Smooth muscle cell (in vitro differentiated cells): ENCODE results near the gene CFAP92. TPM values are rescaled to one million over a fixed set of nuclear protein-coding genes. Genes with fewer than 3 reads are reported as not detected.

ENCODE experiments used
- DNase-seq: peaks from one replicate; lab custom pipeline; 2025; ENCODE audit not compliant: unreplicated experiment; lab: John Stamatoyannopoulos, UW
- H2AFZ ChIP-seq: fragments of 200-600 bp; sonication (generic); 2 replicates; pipeline ENCODE4 v1.6.0; 2016; ENCODE audit warnings: antibody characterized with exemption, low read depth, mild to moderate bottlenecking
- H3F3A ChIP-seq: fragments of 200-600 bp; sonication (generic); 2 replicates; pipeline ENCODE4 v1.6.0; 2017; ENCODE audit warnings: antibody characterized with exemption, low read depth
- H3K27ac ChIP-seq: fragments of 200-600 bp; sonication (generic); 2 replicates; pipeline ENCODE4 v1.5.1; 2016; ENCODE audit warnings: low read depth, mild to moderate bottlenecking
- H3K27me3 ChIP-seq: fragments of 200-600 bp; sonication (generic); 2 replicates; pipeline ENCODE4 v1.6.1; 2016; ENCODE audit warnings: low read depth, mild to moderate bottlenecking
- H3K36me3 ChIP-seq: fragments of 200-600 bp; sonication (generic); 2 replicates; pipeline ENCODE4 v1.5.1; 2016; ENCODE audit warnings: low read depth
- H3K4me1 ChIP-seq: fragments of 200-600 bp; sonication (generic); 2 replicates; pipeline ENCODE4 v1.5.1; 2016; ENCODE audit warnings: low read depth
- H3K4me2 ChIP-seq: fragments of 200-600 bp; sonication (generic); 2 replicates; pipeline ENCODE4 v1.6.0; 2016; ENCODE audit warnings: mild to moderate bottlenecking
- H3K4me3 ChIP-seq: fragments of 200-600 bp; sonication (generic); 2 replicates; pipeline ENCODE4 v1.5.1; 2016; ENCODE audit warnings: mild to moderate bottlenecking
- H3K79me2 ChIP-seq: fragments of 200-600 bp; sonication (generic); 2 replicates; pipeline ENCODE4 v1.6.0; 2016; ENCODE audit warnings: low read depth, mild to moderate bottlenecking
- H3K9ac ChIP-seq: fragments of 200-600 bp; sonication (generic); 2 replicates; pipeline ENCODE4 v1.6.0; 2016; ENCODE audit warnings: low read depth
- H3K9me3 ChIP-seq: fragments of 200-600 bp; sonication (generic); replicated peaks from 2 replicates; pipeline ENCODE4 v1.5.1; 2016; ENCODE audit warnings: low read depth
- H4K20me1 ChIP-seq: fragments of 200-600 bp; sonication (generic); 2 replicates; pipeline ENCODE4 v1.6.0; 2016; ENCODE audit warnings: low read depth
- CTCF ChIP-seq: fragments of 200-600 bp; sonication (generic); IDR thresholded peaks from 2 replicates; pipeline ENCODE4 v1.5.1; 2017; ENCODE audit warnings: borderline replicate concordance, mild to moderate bottlenecking, antibody characterized with exemption; ENCODE audit not compliant: insufficient read depth, poor library complexity, severe bottlenecking
- WGBS: methylation state at CpG from one replicate; pipeline ENCODE4 v1.1.7; 2016; ENCODE audit warnings: low lambda C conversion rate; 5-methylcytosine and 5-hydroxymethylcytosine counted together
- polyA plus RNA-seq: library from polyadenylated mRNA; unstranded; fragments of >200 nt; fragmentation: Nextera tagmentation; extraction: Ambion mirVana; gene quantifications from 2 replicates; pipeline ENCODE4 v1.2.1, GENCODE V29; 2016
- total RNA-seq: library from RNA; depleted of rRNA; stranded (reverse); fragments of >200 nt; gene quantifications from 2 replicates; pipeline ENCODE4 v1.2.3, GENCODE V29; 2014

Gene CFAP92
- total and polyA plus RNA-seq, 2 experiments from 2014 or later, result 0.67 to 0.85 TPM

- Histone ChIP-seq H4K20me1 (no peaks in the 10 kb centered on the region), H3K4me3 (no peak overlapping the region), H3K27me3 (no peaks in the 10 kb centered on the region), H3K4me1 (no peaks in the 10 kb centered on the region), H3K9ac (no peak overlapping the region), H3F3A (no peaks in the 10 kb centered on the region), H3K4me2 (no peak overlapping the region), H3K79me2 (no peaks in the 10 kb centered on the region), H3K36me3 (no peaks in the 10 kb centered on the region), H2AFZ (no peak overlapping the region), H3K27ac (no peak overlapping the region), H3K9me3 (no peaks in the 10 kb centered on the region)
- 80% methylated on average over 19 of the region's 19 CpGs for WGBS
- DNase-seq, result no peak
- TF ChIP-seq CTCF, result no peak
Measured at GRCh38 chr3:129015388-129016105, 21.7 kb upstream of the CFAP92 start.

GRCh38 chr3:129014793-129015345, 21.0 kb upstream of the CFAP92 start:
- Histone ChIP-seq H3K4me3 (no peak overlapping the region), H3F3A (no peaks in the 10 kb centered on the region), H2AFZ (no peak overlapping the region), H4K20me1 (no peaks in the 10 kb centered on the region), H3K9ac (no peak overlapping the region), H3K79me2 (no peaks in the 10 kb centered on the region), H3K27me3 (no peaks in the 10 kb centered on the region), H3K36me3 (no peaks in the 10 kb centered on the region), H3K4me2 (no peak overlapping the region), H3K9me3 (no peaks in the 10 kb centered on the region), H3K27ac (no peak overlapping the region), H3K4me1 (no peaks in the 10 kb centered on the region)
- DNase-seq, result no peak
- no peak for TF ChIP-seq CTCF
- WGBS, result 91% methylated on average over 8 of the region's 9 CpGs

GRCh38 chr3:129014148-129014547, 20.3 kb upstream of the CFAP92 start:
- DNase-seq, result no peak
- 67% methylated on average over 12 of the region's 13 CpGs for WGBS
- Histone ChIP-seq H3K4me2 (no peak overlapping the region), H3K4me1 (no peaks in the 10 kb centered on the region), H3K9ac (no peak overlapping the region), H4K20me1 (no peaks in the 10 kb centered on the region), H2AFZ (no peak overlapping the region), H3K9me3 (no peaks in the 10 kb centered on the region), H3K79me2 (no peaks in the 10 kb centered on the region), H3F3A (no peaks in the 10 kb centered on the region), H3K36me3 (no peaks in the 10 kb centered on the region), H3K27me3 (no peaks in the 10 kb centered on the region), H3K27ac (no peak overlapping the region), H3K4me3 (no peak overlapping the region)
- TF ChIP-seq CTCF, result no peak

GRCh38 chr3:129013491-129013891, 19.6 kb upstream of the CFAP92 start:
- no peak overlapping the region for H3K4me3 ChIP-seq
- H3K27ac ChIP-seq, result no peak overlapping the region
- no peaks in the 10 kb centered on the region for H3K4me1 ChIP-seq
- 95% methylated on average over 3 of the region's 3 CpGs for WGBS
- DNase-seq, result no peak
- no peaks in the 10 kb centered on the region for H3K27me3 ChIP-seq
- no peak for TF ChIP-seq CTCF
- H3K36me3 ChIP-seq, result no peaks in the 10 kb centered on the region
- no peaks in the 10 kb centered on the region for H4K20me1 ChIP-seq
- no peaks in the 10 kb centered on the region for H3K9me3 ChIP-seq
- no peaks in the 10 kb centered on the region for H3F3A ChIP-seq
- H3K4me2 ChIP-seq, result no peak overlapping the region
- no peak overlapping the region for H3K9ac ChIP-seq
- no peak overlapping the region for H2AFZ ChIP-seq
- H3K79me2 ChIP-seq, result no peaks in the 10 kb centered on the region
